ENCODE measurements around the gene FNBP1.
A peak's percentile ranks its signal among the peaks of the same experiment; 100 is the strongest.
"Not testable (repeated sequence)": the region's sequence is repeated elsewhere in the genome, so short reads cannot be mapped to it uniquely, and the experiment has no call there.

Gene FNBP1

DNA sequence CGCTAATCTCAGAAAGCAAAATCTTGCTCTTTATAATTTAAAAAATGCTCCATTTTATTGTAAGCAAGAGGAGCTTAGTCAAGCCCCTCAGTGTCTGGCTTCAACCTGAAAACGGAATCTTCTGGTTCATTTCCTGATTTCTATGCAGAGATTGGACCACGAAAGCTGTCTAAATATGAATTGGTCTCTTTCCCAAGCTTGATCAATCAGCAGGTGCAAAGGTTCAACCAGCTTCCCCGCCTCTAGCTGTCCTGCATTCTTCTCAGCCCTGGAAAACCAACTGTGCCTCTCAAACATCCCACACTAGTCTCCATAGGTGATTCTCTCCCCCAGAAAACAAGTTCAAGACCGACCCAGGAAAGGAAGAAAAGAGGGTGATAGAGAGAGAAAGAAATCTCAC, 34.5 kb downstream of the FNBP1 start:
- TF ChIP-seq, protein P1, sequence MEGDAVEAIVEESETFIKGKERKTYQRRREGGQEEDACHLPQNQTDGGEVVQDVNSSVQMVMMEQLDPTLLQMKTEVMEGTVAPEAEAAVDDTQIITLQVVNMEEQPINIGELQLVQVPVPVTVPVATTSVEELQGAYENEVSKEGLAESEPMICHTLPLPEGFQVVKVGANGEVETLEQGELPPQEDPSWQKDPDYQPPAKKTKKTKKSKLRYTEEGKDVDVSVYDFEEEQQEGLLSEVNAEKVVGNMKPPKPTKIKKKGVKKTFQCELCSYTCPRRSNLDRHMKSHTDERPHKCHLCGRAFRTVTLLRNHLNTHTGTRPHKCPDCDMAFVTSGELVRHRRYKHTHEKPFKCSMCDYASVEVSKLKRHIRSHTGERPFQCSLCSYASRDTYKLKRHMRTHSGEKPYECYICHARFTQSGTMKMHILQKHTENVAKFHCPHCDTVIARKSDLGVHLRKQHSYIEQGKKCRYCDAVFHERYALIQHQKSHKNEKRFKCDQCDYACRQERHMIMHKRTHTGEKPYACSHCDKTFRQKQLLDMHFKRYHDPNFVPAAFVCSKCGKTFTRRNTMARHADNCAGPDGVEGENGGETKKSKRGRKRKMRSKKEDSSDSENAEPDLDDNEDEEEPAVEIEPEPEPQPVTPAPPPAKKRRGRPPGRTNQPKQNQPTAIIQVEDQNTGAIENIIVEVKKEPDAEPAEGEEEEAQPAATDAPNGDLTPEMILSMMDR (conservative IDR thresholded peaks at IDR 0.05) = no peak
- H3K27ac ChIP-seq = no peak overlapping the region

DNA sequence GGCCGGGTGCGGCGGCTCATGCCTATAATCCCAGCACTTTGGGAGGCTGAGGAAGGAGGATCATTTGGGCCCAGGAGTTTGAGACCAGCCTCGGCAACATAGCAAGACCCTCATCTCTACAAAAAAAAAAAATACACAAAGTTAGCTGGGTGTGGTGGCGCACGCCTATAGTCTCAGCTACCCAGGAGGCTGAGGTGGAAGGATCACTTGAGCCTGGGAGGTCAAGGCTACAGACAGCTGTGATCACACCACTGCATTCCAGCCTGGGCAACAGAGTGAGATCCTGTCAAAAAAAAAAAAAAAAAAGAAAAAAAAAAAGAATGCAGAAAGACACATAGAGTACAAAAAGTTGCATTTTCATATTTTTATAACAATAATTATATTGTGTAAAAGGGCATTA, 36.0 kb downstream of the FNBP1 start:
- H3K27ac ChIP-seq = not testable (repeated sequence)

DNA sequence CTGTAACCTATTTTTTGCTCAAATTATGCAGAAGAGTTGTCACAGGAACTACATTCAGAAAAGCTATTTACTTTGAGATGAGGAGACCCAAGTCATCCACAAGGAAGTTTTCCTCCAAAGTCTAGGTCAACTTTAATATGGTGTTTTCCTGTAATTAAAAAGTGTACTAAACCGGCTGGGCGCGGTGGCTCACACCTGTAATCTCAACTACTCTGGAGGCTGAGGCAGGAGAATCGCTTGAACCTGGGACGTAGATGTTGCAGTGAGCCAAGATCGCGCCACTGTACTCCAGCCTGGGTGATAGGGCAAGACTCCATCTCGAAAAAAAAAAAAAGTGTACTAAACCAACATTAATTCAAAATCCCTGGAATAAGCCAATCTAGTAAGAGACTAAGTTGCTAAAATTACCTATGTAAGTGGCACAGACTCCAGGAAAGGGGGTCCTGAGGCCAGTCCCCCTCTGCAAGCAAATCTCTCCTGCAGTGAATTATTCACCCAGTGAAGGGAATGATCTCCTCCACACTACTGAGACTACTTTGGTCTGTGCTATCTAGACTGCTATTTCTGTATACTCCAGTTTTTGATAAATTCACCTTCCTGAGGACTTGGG, 38.9 kb downstream of the FNBP1 start:
- no peak overlapping the region for H3K27ac ChIP-seq
- TF ChIP-seq, protein P1 (conservative IDR thresholded peaks at IDR 0.05) = no peak

DNA sequence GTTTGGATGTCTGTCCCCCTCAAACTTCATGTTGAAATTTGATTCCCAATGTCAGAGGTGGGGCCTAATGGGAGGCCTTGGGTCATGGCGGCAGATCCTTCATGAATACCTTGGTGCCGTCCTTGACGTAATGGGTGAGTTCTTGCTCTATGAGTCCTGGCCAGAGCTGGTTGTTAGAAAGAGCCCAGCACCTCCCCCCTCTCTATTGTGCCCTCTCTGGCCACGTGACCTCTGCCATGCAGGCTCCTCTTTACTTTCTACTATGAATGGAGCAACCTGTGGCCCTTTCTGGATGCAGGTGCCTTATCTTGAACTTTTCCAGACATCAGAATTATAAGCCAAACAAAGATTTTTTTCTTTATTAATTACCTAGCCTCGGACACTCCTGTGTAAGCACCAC, 40.7 kb downstream of the FNBP1 start:
- TF ChIP-seq, protein P1 (conservative IDR thresholded peaks at IDR 0.05) = no peak
- H3K27ac ChIP-seq = no peak overlapping the region

DNA sequence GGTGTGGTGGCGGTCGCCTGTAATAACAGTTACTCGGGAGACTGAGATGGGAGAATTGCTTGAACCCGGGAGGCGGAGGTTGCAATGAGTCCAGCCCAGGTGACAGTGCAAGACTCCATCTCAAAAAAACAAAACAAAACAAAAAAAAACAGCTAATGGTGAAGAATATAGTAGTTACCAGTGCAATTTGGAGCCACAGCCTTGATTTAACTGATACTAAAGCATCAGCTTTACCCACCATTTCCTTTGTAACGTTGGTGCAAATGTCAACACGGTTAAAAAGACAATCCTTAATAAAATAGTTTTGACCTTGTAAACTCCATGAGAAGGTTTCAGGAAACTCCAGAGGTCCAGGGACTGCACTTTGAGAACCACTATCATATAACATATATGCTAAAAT, 41.8 kb downstream of the FNBP1 start:
- TF ChIP-seq, protein P1 (conservative IDR thresholded peaks at IDR 0.05) = no peak
- no peak overlapping the region for H3K27ac ChIP-seq

DNA sequence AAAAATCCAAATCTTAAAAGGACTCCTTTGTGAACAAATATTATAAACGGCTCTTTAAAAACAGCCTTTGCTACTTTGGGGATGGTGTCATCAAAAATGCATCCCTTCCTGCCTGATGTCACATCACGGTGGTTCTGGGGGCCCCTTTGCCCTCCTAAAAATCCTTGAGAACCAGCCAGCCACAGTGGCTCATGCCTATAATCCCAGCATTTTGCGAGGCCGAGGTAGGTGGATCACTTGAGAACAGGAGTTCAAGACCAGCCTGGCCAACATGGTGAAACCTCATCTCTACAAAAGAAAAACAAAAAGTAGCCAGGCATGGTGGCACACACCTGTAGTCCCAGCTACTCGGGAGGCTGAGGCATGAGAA, 43.9 kb downstream of the FNBP1 start:
- TF ChIP-seq, protein P1 (conservative IDR thresholded peaks at IDR 0.05) = no peak
- peak overlapping the region; percentile 13 for H3K27ac ChIP-seq

DNA sequence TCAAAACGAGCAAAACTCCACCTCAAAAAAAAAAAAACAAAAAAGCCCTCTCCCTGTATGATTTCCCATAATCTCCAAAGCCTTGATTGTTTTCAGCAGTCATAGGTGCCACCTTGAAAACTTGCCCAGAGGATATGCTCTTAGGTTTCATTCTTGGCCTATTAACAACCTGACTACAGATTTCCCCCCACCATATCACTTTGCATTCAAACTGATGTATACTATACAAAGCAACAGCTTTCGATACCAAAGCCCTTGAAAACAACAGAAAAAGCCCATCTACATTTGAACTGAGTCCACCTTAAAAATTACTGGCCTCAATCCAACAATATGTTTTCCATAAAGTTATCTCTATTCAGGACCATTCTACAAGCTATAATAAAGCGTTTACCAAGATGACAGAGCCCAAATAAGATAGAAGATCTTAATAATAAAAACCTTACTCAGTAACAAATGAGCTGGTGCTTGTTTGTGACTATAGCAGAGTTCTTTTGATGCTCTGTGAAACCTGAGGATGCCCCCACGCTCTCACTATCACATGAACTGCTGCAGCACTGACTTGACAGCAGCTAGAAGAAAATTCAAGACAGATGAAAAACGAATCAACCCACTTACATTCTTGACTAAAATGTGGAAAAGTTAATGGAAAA, 44.4 kb downstream of the FNBP1 start:
- peak overlapping the region; percentile 13 for H3K27ac ChIP-seq
- TF ChIP-seq, protein P1 (conservative IDR thresholded peaks at IDR 0.05) = no peak

DNA sequence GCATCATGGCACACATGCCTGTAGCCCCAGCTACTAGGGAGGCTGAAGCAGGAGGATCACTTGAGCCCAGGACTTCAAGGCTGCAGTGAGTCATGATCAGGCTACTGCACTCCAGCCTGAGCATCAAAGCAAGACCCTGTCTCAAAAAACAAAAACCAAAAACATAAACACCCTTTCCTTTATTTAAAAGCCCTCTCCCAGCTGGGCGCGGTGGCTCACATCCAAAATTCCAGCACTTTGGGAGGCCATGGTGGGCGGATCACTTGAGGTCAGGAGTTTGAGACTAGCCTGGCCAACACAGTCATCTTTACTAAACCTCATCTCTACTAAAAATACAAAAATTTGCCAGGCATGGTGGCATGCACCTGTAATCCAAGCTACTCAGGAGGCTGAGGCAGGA, 45.3 kb downstream of the FNBP1 start:
- H3K27ac ChIP-seq = not testable (repeated sequence)

Measured in VCaP (cell line).